Spinal cord (tissue), 10 donors: ENCODE results near the gene SKIC2. TPM values are rescaled to one million over a fixed set of nuclear protein-coding genes. Genes with fewer than 3 reads are reported as not detected.
"Not testable (repeated sequence)": the region's sequence is repeated elsewhere in the genome, so short reads cannot be mapped to it uniquely, and the experiment has no call there.

Experiments used
- DNase-seq, 6 donors: peaks; one replicate each; pipeline versions ENCODE4 v3.0.0 to v3.0.0-alpha.2; 2013 to 2015; ENCODE audit warnings: low spot score in 6 of 6, low read depth in 4 of 6
- H3K27ac ChIP-seq: one replicate; pipeline ENCODE4 v1.5.1; 2013; ENCODE audit warnings: low read depth, low read length, control low read depth
- H3K27me3 ChIP-seq: one replicate; pipeline ENCODE4 v1.6.1; 2013; ENCODE audit warnings: low read length; ENCODE audit not compliant: control insufficient read depth, insufficient read depth
- H3K36me3 ChIP-seq: one replicate; pipeline ENCODE4 v1.6.1; 2013; ENCODE audit warnings: low read length; ENCODE audit not compliant: control insufficient read depth, insufficient read depth
- H3K4me1 ChIP-seq: one replicate; pipeline ENCODE4 v1.6.1; 2013; ENCODE audit warnings: low read length; ENCODE audit not compliant: control insufficient read depth, insufficient read depth
- H3K4me3 ChIP-seq: one replicate; pipeline ENCODE4 v1.5.1; 2013; ENCODE audit warnings: low read depth, low read length, control low read depth
- H3K9me3 ChIP-seq: one replicate; pipeline ENCODE4 v1.6.1; 2013; ENCODE audit warnings: low read length; ENCODE audit not compliant: control insufficient read depth, insufficient read depth
- WGBS: methylation state at CpG from one replicate; pipeline ENCODE4 v1.1.5; 2013; ENCODE audit warnings: missing lambda C conversion rate; ENCODE audit not compliant: insufficient coverage; 5-methylcytosine and 5-hydroxymethylcytosine counted together
- polyA plus RNA-seq, 2 donors: library from polyadenylated mRNA; unstranded; fragments of 120-200 nt; gene quantifications; one replicate each; pipeline ENCODE4 v1.2.1, GENCODE V29; 2013; ENCODE audit not compliant: insufficient read length in 2 of 2
- total RNA-seq, 2 donors: library from RNA; depleted of rRNA in 1 of 2; stranded (reverse); fragments of 120-200 nt in 1 of 2; fragments of >200 nt in 1 of 2; gene quantifications; one replicate each; pipeline versions ENCODE4 v1.2.3 to v1.2.4, GENCODE V29; 2013 to 2014
- donor health status: healthy.

SKIC2 gene
- total and polyA plus RNA-seq, 4 donors, result 24.0 to 60.5 (median 43.5) TPM

- no peaks in the 10 kb centered on the region for H3K4me1 ChIP-seq
- no peaks in the 10 kb centered on the region for H3K9me3 ChIP-seq
- DNase-seq, result no peak
- no peak overlapping the region for H3K4me3 ChIP-seq
- H3K27me3 ChIP-seq, result no peaks in the 10 kb centered on the region
- no peak overlapping the region for H3K27ac ChIP-seq
- H3K36me3 ChIP-seq, result no peaks in the 10 kb centered on the region
- WGBS, result 17% methylated on average over 4 of the region's 5 CpGs
Measured at GRCh38 chr6:31922942-31923341, 36.0 kb upstream of the SKIC2 start.

- DNase-seq, result no peak
- Histone ChIP-seq H3K27ac (no peak within 1 kb of the TSS), H3K9me3 (no peaks in the 10 kb centered on the region), H3K4me1 (no peaks in the 10 kb centered on the region), H3K27me3 (no peaks in the 10 kb centered on the region), H3K4me3 (no peak within 1 kb of the TSS), H3K36me3 (no peaks in the 10 kb centered on the region)
- WGBS, result 53% methylated on average over 3 of the region's 11 CpGs
Measured at GRCh38 chr6:31927242-31927862, 31.6 kb upstream of the SKIC2 start, which contains the start of gene C2. Gene C2 (plus strand): TSS chr6:31927717. CDS start chr6:31927753, 36 bp downstream.

- 71% methylated on average over 10 of the region's 11 CpGs for WGBS
- H3K9me3 ChIP-seq, result no peaks in the 10 kb centered on the region
- no peak overlapping the region for H3K27ac ChIP-seq
- H3K4me3 ChIP-seq, result no peak overlapping the region
- no peaks in the 10 kb centered on the region for H3K36me3 ChIP-seq
- no peaks in the 10 kb centered on the region for H3K27me3 ChIP-seq
- H3K4me1 ChIP-seq, result no peaks in the 10 kb centered on the region
- no peak for DNase-seq
Measured at GRCh38 chr6:31927863-31928671, 30.9 kb upstream of the SKIC2 start.

GRCh38 chr6:31928672-31928939 is 30.4 kb upstream of the SKIC2 start:
- Histone ChIP-seq H3K4me1 (no peaks in the 10 kb centered on the region), H3K4me3 (no peak overlapping the region), H3K36me3 (no peaks in the 10 kb centered on the region), H3K9me3 (no peaks in the 10 kb centered on the region), H3K27me3 (no peaks in the 10 kb centered on the region), H3K27ac (no peak overlapping the region)
- no peak for DNase-seq
- WGBS, result 83% methylated on average over 9 of the region's 9 CpGs

GRCh38 chr6:31930962-31931361 is 28.0 kb upstream of the SKIC2 start:
- no CpG with 5 or more reads among the region's 1 CpG for WGBS
- no peaks in the 10 kb centered on the region for H3K27me3 ChIP-seq
- H3K4me1 ChIP-seq, result no peaks in the 10 kb centered on the region
- no peak overlapping the region for H3K4me3 ChIP-seq
- no peaks in the 10 kb centered on the region for H3K36me3 ChIP-seq
- no peak for DNase-seq
- no peaks in the 10 kb centered on the region for H3K9me3 ChIP-seq
- no peak overlapping the region for H3K27ac ChIP-seq

- H3K9me3 ChIP-seq, H3K27me3 ChIP-seq, H3K4me1 ChIP-seq, H3K4me3 ChIP-seq, DNase-seq, H3K27ac ChIP-seq, H3K36me3 ChIP-seq: not testable (repeated sequence)
- WGBS, result 96% methylated on average over 11 of the region's 32 CpGs
Measured at GRCh38 chr6:31932137-31932536, 26.8 kb upstream of the SKIC2 start.

GRCh38 chr6:31933537-31933936 is 25.4 kb upstream of the SKIC2 start:
- Histone ChIP-seq H3K4me1 (no peaks in the 10 kb centered on the region), H3K4me3 (no peak overlapping the region), H3K27me3 (no peaks in the 10 kb centered on the region), H3K36me3 (no peaks in the 10 kb centered on the region), H3K27ac (no peak overlapping the region), H3K9me3 (no peaks in the 10 kb centered on the region)
- DNase-seq, result no peak
- 90% methylated on average over 15 of the region's 19 CpGs for WGBS

GRCh38 chr6:31935021-31935420 is 24.0 kb upstream of the SKIC2 start:
- no CpG with 5 or more reads among the region's 3 CpGs for WGBS
- H3K27ac ChIP-seq, result no peak overlapping the region
- H3K9me3 ChIP-seq, result no peaks in the 10 kb centered on the region
- no peaks in the 10 kb centered on the region for H3K4me1 ChIP-seq
- H3K36me3 ChIP-seq, result no peaks in the 10 kb centered on the region
- no peak overlapping the region for H3K4me3 ChIP-seq
- H3K27me3 ChIP-seq, result no peaks in the 10 kb centered on the region
- DNase-seq, result no peak

GRCh38 chr6:31935823-31936222 is 23.2 kb upstream of the SKIC2 start:
- no peak for DNase-seq
- H3K4me1 ChIP-seq, result no peaks in the 10 kb centered on the region
- H3K27me3 ChIP-seq, result no peaks in the 10 kb centered on the region
- 87% methylated on average over 9 of the region's 9 CpGs for WGBS
- H3K27ac ChIP-seq, result no peak overlapping the region
- no peaks in the 10 kb centered on the region for H3K36me3 ChIP-seq
- no peaks in the 10 kb centered on the region for H3K9me3 ChIP-seq
- no peak overlapping the region for H3K4me3 ChIP-seq

- H3K27me3 ChIP-seq, result peaks cover 9% of the 10 kb centered on the region
- no peaks in the 10 kb centered on the region for H3K36me3 ChIP-seq
- no peaks in the 10 kb centered on the region for H3K9me3 ChIP-seq
- 9% methylated on average over 6 of the region's 6 CpGs for WGBS
- no peaks in the 10 kb centered on the region for H3K4me1 ChIP-seq
- H3K27ac ChIP-seq, result no peak overlapping the region
- DNase-seq, result no peak
- H3K4me3 ChIP-seq, result no peak overlapping the region
Measured at GRCh38 chr6:31940256-31940664, 18.7 kb upstream of the SKIC2 start.
